Activated T-cell treated with anti-CD3 and anti-CD28 coated beads, Interleukin-2, amount 50 U/mL, for 24 hours (primary cell): ENCODE results near the gene WEE2.
"Not testable (repeated sequence)": the region's sequence is repeated elsewhere in the genome, so short reads cannot be mapped to it uniquely, and the experiment has no call there.

ENCODE experiments used
- DNase-seq: peaks from one replicate; pipeline ENCODE4 v3.0.0-alpha.2; 2020
- H3K27ac Mint-ChIP-seq: 2 replicates; pipeline ENCODE4 v1.8.0; 2020; ENCODE audit warnings: mild to moderate bottlenecking, mixed read lengths
- H3K27me3 Mint-ChIP-seq: 2 replicates; pipeline ENCODE4 v1.8.0; 2020; ENCODE audit warnings: mixed read lengths
- H3K36me3 Mint-ChIP-seq: 2 replicates; pipeline ENCODE4 v1.8.0; 2020; ENCODE audit warnings: low read depth, mixed read lengths
- H3K4me1 Mint-ChIP-seq: 2 replicates; pipeline ENCODE4 v1.8.0; 2020; ENCODE audit warnings: low read depth, mixed read lengths
- H3K4me3 Mint-ChIP-seq: 2 replicates; pipeline ENCODE4 v1.8.0; 2020; ENCODE audit warnings: mild to moderate bottlenecking, moderate library complexity, mixed read lengths
- H3K9me3 Mint-ChIP-seq: 2 replicates; pipeline ENCODE4 v1.8.0; 2020; ENCODE audit warnings: mixed read lengths

WEE2 gene

DNA sequence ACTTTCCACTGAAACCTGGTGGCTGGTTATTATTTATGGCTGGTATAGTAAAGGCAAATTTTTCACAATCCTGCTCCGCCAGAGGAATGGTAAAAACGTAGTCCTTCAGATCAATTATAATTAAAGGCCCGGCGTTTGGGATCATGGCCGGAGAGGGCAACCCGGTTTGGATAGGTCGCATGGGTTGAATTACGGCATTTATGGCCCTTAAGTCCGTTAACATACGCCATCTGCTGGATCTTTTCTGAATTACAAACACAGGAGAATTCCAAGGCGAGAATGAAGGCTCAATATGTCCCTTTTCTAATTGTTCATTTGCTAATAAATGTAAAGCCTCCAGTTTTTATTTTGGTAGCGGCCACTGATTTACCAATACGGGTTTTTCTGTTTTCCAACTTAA, 44.5 kb downstream of the WEE2 start:
- H3K4me3 Mint-ChIP-seq, result no peak overlapping the region
- H3K4me1 Mint-ChIP-seq, result peaks cover 6% of the 10 kb centered on the region
- no peaks in the 10 kb centered on the region for H3K27me3 Mint-ChIP-seq
- no peak for DNase-seq
- H3K9me3 Mint-ChIP-seq, result peaks cover 28% of the 10 kb centered on the region
- no peak overlapping the region for H3K27ac Mint-ChIP-seq
- peaks cover 98% of the 10 kb centered on the region for H3K36me3 Mint-ChIP-seq

DNA sequence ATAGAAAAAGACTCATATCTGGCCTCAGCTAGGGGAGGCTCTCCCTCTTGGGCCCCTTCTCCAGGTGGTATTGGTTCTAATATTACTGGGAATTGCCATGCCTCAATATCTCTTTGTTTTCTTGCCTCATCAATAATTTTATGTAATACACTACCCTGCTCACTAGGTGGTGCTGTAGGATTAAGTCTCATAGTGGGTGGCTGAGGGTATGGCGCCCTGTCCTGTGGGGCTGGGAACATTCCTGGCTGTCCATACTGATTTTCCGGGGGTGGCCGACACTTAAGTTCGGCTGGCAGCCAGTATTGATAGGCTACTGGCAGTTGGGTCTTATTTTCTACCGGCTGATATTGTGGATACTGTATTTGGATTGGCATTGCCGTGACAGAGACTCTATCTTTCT, 46.8 kb downstream of the WEE2 start:
- no peak for DNase-seq
- peaks cover 6% of the 10 kb centered on the region for H3K4me1 Mint-ChIP-seq
- H3K4me3 Mint-ChIP-seq, result no peak overlapping the region
- no peaks in the 10 kb centered on the region for H3K27me3 Mint-ChIP-seq
- no peak overlapping the region for H3K27ac Mint-ChIP-seq
- peaks cover 26% of the 10 kb centered on the region for H3K9me3 Mint-ChIP-seq
- H3K36me3 Mint-ChIP-seq, result peaks cover 98% of the 10 kb centered on the region

DNA sequence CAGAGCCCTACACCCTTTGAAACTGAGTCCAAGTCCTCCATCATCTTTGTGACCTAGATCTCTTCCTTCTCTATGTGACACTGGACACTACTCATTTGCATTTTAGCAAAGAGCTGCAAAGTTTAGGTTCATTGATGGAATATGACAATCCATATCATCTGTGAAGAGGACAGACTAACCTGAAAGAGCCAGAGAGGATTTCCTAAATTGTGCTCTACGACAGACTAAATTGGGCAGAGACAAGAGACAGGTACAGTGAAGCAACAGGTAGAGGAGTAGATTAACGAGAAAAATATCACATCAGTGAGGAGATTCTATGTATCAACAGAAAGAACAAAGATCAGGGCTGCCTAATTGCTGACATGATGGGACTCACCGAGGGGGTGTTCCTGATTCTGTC, 55.6 kb downstream of the WEE2 start, which contains the start of gene TAS2R3:
TSS of gene TAS2R3 (plus strand) at position 301 of the 400 bp plus-strand sequence. CDS start at position 363, 62 bp downstream.
- no peaks in the 10 kb centered on the region for H3K9me3 Mint-ChIP-seq
- no peaks in the 10 kb centered on the region for H3K27me3 Mint-ChIP-seq
- peak within 1 kb of the TSS; percentile 29 for H3K27ac Mint-ChIP-seq
- no peak within 1 kb of the TSS for H3K4me3 Mint-ChIP-seq
- H3K4me1 Mint-ChIP-seq, result peaks cover 2% of the 10 kb centered on the region
- no peak for DNase-seq
- peaks cover 95% of the 10 kb centered on the region for H3K36me3 Mint-ChIP-seq

- H3K27me3 Mint-ChIP-seq, DNase-seq, H3K4me3 Mint-ChIP-seq, H3K4me1 Mint-ChIP-seq, H3K27ac Mint-ChIP-seq, H3K9me3 Mint-ChIP-seq: not testable (repeated sequence)
- peaks cover 79% of the 10 kb centered on the region for H3K36me3 Mint-ChIP-seq
Measured at GRCh38 chr7:141770083-141770583, 62.0 kb downstream of the WEE2 start.

GRCh38 chr7:141776374-141776773, 68.2 kb downstream of the WEE2 start, which contains the start of gene TAS2R4:
Gene TAS2R4, plus strand, starts transcription at chr7:141776674. Its CDS starts 1,815 bp downstream, at chr7:141778489.
- Mint-ChIP-seq H3K4me1 (peaks cover 4% of the 10 kb centered on the region), H3K9me3 (peaks cover 4% of the 10 kb centered on the region), H3K27ac (no peak within 1 kb of the TSS), H3K4me3 (no peak within 1 kb of the TSS), H3K27me3 (no peaks in the 10 kb centered on the region), H3K36me3 (peaks cover 76% of the 10 kb centered on the region)
- no peak for DNase-seq
